GM19463 (cell line): Measurements from ENCODE around the gene LDB2.
"Not testable (repeated sequence)": the region's sequence is repeated elsewhere in the genome, so short reads cannot be mapped to it uniquely, and the experiment has no call there.

Experiments
- ATAC-seq: cut with Tn5 transposase; IDR thresholded peaks from one replicate; pipeline ENCODE4 v1.9.1; 2021; ENCODE audit warnings: mild to moderate bottlenecking, moderate library complexity; ENCODE audit not compliant: unreplicated experiment

The LDB2 gene

GRCh38 chr4:16663307-16663706, 235.1 kb downstream of the LDB2 start:
- no peak for ATAC-seq

GRCh38 chr4:16661813-16662212, 236.6 kb downstream of the LDB2 start:
- ATAC-seq: no peak

- no peak for ATAC-seq
Measured at GRCh38 chr4:16660656-16661055, 237.8 kb downstream of the LDB2 start.

GRCh38 chr4:16659694-16660093, 238.8 kb downstream of the LDB2 start:
- no peak for ATAC-seq

GRCh38 chr4:16659079-16659478, 239.4 kb downstream of the LDB2 start:
- ATAC-seq: no peak

GRCh38 chr4:16658183-16658582, 240.3 kb downstream of the LDB2 start:
- ATAC-seq: no peak

- no peak for ATAC-seq
Measured at GRCh38 chr4:16655111-16655510, 243.3 kb downstream of the LDB2 start.

- no peak for ATAC-seq
Measured at GRCh38 chr4:16652732-16653305, 245.6 kb downstream of the LDB2 start.

GRCh38 chr4:16646459-16646858, 252.0 kb downstream of the LDB2 start:
- ATAC-seq: no peak

GRCh38 chr4:16643893-16644292, 254.6 kb downstream of the LDB2 start:
- ATAC-seq: no peak

GRCh38 chr4:16642897-16643296, 255.5 kb downstream of the LDB2 start:
- no peak for ATAC-seq

GRCh38 chr4:16641971-16642370, 256.5 kb downstream of the LDB2 start:
- no peak for ATAC-seq

GRCh38 chr4:16636912-16637630, 261.4 kb downstream of the LDB2 start:
- ATAC-seq: no peak

GRCh38 chr4:16636304-16636703, 262.1 kb downstream of the LDB2 start:
- no peak for ATAC-seq

- ATAC-seq: not testable (repeated sequence)
Measured at GRCh38 chr4:16629274-16629673, 269.2 kb downstream of the LDB2 start.

- ATAC-seq: not testable (repeated sequence)
Measured at GRCh38 chr4:16628835-16629234, 269.6 kb downstream of the LDB2 start.

- ATAC-seq: no peak
Measured at GRCh38 chr4:16627999-16628398, 270.4 kb downstream of the LDB2 start.

GRCh38 chr4:16626945-16627344, 271.5 kb downstream of the LDB2 start:
- ATAC-seq: no peak

GRCh38 chr4:16622826-16623225, 275.6 kb downstream of the LDB2 start:
- ATAC-seq: no peak

- no peak for ATAC-seq
Measured at GRCh38 chr4:16617435-16617834, 281.0 kb downstream of the LDB2 start.

- ATAC-seq: no peak
Measured at GRCh38 chr4:16617011-16617410, 281.4 kb downstream of the LDB2 start.

- no peak for ATAC-seq
Measured at GRCh38 chr4:16609170-16609758, 289.2 kb downstream of the LDB2 start.
